Hepatocyte (in vitro differentiated cells): Measurements from ENCODE around the gene FOXN4.

ENCODE experiments used
- CTCF ChIP-seq: fragments of 200-600 bp; sonication (generic); IDR thresholded peaks from 2 replicates; pipeline ENCODE4 v1.5.1; 2016; ENCODE audit warnings: antibody characterized with exemption, mild to moderate bottlenecking; ENCODE audit not compliant: poor library complexity
- EZH2 ChIP-seq: fragments of 200-600 bp; sonication (generic); IDR thresholded peaks from 2 replicates; pipeline ENCODE4 v1.6.1; 2016; ENCODE audit warnings: antibody characterized with exemption, mild to moderate bottlenecking, borderline replicate concordance

DNA sequence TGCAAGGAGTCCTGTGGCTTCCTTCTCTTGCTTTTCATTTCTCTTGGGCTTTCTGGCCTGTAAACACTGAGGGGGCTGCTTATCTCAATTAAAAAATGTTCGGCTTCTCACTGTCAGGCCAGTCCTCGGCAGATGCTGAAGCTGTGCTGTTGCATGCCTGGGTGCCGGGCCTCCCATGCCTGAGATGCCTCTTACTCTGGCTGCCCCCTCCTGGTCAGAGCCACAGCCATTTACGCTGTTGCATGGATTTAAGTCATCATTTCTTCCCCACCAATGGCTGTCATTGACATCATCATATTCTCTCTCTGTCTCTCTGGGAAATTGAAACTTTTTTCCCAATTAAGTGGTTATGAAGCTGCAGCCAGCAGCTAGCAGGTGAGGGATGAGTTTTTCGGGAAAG lies 53.7 kb downstream of the FOXN4 start:
- no peak for TF ChIP-seq CTCF
- TF ChIP-seq EZH2, result no peak
